SIG-M5 treated with dmso at 0.1 percent for 504 hours (cell line): ENCODE measurements around the gene DENND2A.
"Not testable (repeated sequence)": the region's sequence is repeated elsewhere in the genome, so short reads cannot be mapped to it uniquely, and the experiment has no call there.

Experiments
- DNase-seq: peaks from one replicate; lab custom pipeline; 2025; ENCODE audit not compliant: unreplicated experiment; lab: John Stamatoyannopoulos, UW

The DENND2A gene

DNA sequence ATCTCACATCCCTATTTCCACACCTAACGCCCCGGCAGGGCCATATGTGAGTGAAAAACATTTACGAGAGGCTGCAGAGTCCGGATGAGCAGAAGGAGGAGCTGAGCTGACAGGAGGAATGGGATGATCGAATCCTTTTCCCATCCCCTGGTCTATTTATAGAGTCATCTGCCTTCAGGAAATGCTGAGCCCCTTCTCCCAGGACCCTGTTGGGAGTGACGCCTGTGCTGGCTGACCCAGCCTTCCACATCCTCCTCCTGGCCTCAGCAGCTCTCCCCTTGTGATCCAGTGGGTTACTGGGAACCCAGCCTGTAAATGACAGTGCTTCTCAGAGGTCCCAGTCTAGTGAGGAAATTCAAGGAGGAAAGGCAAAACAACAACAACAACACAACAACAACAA is 16.6 kb downstream of the DENND2A start:
- DNase-seq = no peak

DNA sequence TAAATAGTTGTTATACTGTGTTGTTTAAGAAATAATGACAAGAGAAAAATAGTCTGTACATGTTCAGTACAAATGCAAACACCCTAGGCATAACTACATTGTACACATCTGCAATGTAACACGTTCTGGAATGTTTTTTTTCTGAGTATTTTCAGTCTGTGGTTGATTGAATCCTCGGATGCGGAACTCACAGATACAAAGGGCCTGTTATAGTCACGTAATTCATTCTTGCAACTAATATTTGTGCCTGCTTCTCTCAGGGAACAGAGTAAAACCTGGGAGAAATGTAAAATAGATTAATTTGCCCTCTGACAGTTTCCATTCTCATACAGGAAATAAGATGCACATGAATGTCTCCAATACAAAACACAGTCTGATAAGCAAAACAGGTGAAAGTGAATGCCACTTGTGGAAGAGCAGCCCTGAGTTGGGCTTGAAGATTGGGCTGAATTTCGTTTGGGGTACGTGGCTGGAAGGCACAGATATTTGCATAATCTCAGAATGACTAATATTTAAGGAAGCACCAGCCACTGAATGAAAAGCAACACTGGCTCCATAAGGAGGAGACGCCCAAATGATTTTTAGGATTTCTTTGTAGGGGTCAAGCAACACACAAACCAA is 19.1 kb downstream of the DENND2A start:
- DNase-seq = no peak

DNA sequence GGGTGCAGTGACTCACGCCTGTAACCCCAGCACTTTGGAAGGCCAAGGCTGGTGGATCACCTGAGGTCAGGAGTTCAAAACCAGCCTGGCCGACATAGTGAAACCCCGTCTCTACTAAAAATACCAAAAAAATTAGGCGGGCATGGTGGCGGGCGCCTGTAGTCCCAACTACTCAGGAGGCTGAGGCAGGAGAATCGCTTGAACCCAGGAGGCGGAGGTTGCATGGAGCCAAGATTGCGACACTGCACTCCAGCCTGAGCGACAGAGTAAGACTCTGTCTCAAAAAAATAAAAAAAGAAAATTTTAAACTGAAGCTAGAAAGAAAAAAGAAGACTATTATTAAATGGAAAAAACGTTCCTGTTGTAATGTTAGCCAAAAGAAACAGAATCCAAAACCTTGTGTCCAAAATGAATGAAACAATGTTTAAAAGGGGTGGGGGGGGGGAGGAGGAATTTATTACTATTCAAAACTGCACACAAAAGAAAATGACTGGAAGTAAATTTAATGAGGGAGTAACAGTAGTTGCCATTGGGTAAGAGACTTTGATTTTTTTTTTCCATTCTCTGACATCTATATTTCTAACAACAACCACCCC is 20.6 kb downstream of the DENND2A start:
- not testable (repeated sequence) for DNase-seq

DNA sequence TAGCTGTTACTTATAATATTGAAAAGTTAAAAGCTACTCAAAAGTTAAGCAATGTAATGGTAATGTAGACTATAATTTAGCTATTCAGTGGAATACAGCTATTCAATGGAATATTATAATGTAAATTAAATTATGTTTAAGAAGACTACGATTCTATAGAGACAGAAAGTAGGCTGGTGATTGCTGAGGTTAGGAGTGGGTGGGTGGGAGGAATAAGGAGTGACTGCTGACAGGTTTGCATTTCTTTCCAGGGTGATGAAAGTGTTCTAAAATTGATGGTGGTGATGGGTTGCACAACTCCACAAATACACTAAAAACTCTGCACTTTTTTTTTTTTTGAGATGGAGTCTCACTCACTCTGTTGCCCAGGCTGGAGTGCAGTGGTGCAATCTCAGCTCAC is 21.4 kb downstream of the DENND2A start:
- DNase-seq = no peak

DNA sequence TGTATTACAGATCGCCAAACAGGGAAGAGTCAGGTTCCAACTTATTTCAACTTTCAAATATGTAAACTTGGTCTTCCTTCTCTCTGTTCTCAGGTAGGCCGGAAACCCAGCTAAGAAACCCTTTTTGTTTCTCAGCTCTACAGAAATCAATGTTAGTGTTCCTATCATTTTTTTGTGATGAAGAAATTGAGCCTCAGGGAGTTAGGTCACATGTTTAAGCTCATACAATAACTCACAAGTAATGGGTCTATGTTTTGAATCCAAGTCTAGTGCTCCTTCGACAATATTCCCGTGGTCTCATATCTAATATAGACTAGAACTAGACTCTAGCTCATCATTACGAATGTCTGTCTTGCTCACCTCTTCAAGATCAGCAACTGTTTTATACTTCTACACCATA is 22.3 kb downstream of the DENND2A start:
- no peak for DNase-seq

DNA sequence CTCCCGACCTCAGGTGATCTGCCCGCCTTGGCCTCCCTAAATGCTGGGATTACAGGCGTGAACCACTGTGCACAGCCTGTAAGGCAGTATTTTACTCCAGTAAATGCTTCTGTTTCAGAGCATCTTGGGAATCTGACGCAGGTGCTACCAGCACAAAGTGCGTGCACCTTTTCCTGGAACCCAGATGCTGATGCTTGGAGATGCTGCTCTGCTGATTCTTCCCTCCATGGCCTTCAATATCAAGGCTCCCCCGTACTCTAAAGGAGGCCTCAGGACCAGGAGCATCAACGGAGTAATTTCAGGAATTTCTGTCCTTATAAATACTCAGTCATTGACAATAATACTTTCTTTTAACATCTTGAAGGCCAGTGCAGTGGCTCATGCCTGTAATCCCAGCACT is 23.5 kb downstream of the DENND2A start:
- no peak for DNase-seq

DNA sequence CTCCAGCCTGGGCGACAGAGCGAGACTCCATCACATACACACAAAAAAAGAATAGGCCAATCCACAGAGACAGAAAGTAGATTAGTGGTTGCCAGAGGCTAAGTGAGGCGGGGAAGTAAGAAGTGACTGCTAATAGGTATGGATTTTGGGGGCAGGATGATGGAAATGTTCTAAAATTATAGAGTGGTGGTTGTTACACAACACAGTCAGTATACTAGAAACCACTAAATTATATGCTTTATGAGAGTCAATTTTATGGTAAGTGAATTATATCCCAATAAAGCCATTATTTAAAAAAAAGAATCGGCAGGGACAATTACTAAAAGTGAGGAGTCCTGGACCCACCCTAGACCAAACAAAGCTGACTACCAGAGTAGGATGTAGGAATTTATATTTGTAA is 24.3 kb downstream of the DENND2A start:
- no peak for DNase-seq

DNA sequence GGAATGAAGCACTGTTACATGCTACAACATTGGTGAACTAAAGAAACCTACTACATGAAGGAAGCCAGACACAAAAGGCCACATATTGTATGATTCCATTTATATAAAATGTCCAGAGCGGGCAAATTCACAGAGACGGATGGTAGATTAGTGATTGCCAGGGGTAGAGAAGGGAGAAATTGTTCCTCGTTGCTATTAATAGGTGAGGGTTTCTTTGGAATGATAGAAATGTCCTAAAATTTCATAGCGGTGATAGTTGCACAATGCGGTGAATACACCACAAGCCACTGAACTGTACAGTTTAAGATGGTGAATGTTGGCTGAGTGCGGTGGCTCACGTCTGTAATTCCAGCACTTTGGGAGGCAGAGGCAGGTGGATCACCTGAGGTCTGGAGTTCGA is 29.0 kb downstream of the DENND2A start:
- DNase-seq = no peak

DNA sequence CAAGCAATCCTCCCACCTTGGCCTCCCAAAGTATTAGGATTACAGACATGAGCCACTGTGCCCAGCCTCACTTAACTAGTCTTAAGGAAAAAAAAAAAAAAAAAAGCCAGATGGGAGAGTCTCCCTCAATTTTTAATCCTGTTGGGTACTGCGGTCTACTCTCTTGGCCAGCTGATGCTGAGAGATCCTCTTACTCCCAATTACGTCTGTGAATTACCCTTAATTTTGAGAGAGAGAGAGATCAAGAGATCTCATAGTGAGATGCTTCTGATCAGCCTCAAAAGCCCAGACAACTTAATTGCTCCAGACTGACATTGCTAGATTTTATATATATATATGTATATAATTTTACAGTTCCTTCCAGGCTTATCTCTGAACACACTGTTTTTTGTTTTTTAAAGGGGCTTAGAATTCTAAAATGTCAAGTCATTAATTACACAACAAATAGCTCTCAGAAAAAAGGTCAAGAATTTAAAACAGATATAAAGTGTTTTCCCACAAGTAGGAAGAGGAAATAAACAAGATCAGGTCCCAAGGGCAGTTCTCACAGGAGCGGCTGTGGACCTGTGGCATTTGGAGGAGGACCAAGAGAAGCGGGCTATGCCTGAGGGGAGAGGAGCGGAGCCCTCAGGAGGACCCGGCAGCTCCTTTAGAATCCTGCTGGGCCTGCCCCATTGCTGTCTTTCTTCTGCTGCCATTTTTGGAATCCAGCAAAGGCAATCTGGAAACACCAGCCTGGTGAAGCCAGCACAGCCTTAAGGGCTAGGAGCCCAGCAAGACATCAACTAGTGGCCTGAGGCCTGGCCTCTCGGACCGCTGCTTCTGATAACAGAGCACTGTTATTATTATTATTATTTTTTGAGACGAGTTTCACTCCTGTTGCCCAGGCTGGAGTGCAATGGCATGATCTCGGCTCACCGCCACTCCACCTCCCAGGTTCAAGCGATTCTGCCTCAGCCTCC is 30.1 kb downstream of the DENND2A start:
- no peak for DNase-seq

DNA sequence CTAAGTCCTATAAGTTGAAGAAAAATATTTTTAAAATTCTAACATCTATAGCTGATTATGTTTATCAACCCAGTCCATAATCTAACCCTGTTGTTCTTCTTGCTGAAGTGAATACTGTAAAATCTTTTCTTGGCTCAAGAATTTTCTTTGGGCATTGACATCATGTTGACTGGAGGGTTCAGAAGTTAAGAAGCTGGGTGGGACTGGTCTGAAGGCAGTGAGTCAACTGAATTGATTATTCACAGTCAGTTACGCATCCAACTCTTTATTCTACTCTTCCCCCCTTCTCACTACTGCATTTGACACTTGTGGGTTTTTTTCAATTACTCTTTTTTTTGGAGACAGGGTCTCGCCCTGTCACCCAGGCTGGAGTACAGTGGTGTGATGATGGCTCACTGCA is 31.0 kb downstream of the DENND2A start:
- DNase-seq = no peak

DNA sequence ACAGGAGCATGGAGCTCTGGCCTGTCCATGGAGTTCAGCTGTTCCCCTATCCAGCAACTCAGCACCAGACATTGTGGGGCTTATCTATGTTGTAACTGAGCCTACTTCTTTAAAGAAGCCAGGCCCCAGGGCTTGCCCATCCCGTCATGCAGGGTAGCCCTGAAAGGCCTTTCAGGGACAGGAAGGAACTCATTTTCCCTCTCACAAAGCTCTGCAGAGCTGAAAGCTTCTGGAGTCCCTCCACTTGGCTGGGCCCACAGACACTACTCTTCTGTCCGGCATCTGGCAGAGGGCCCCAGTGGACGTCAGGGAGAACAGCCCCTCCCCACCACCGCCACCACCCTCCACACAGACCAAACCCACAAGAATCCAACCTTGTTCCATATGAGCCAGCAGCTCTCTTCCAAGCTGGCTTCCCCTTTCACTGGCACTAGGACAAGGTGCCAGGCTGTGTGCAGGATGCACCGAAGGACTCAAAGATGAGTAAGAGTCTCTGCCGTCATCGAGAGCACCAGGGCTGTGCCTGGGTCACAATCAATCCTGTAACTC is 33.1 kb downstream of the DENND2A start:
- DNase-seq = no peak

DNA sequence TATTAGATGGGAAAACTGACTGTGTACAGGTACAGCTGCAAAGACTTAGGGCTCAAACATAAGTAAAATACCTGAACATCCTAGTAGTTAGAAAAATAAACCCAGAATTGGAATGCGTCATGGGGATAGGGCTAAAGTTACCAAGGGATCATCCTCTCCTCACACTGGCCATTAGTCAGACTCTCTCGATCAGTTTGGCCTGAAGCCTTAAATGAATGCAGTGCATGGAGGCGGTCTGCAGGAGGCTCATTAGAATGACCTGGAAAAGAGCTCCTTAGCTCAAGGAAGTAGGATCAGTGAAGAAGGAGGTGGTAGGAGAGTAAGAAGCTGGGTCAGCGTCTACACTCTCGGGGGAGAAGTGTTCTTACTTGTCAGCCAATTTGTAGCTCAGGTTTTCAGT is 35.3 kb downstream of the DENND2A start:
- no peak for DNase-seq

DNA sequence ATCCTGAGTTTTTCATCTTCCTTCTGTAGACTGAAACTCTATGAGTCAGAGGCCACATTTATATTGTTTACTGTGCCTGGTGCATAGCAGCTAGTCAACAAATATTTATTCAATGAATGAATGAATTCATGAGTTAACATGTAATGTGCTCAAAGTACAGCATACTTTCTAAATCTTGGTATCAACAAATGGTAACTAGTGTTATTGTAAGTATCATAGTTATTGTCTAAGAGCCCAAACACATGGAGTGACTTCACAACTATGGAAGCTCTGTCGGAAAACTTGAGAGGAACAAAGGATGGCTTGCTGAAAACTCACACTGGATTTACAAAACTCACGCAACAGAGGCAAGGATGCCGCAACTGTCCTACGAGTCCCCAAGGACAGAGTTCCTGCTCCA is 35.9 kb downstream of the DENND2A start:
- no peak for DNase-seq

DNA sequence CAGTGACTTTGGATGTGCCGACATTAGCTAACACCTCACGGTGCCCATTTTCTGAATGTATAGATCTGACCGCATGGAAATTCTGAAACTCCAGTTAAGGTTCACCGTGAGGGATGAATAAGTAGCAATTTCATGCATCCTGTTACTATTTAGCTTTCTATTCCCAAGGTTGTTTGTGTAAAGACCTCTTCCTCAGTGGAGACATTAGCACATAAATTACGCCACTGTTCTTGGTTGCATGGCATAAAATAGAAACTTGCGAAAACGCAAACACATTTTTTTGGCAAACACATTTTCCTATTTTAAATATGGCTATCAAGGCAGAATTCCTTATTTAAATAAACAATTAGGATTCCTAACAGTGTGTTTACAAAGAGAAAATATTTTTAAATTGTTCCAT is 36.5 kb downstream of the DENND2A start:
- no peak for DNase-seq

DNA sequence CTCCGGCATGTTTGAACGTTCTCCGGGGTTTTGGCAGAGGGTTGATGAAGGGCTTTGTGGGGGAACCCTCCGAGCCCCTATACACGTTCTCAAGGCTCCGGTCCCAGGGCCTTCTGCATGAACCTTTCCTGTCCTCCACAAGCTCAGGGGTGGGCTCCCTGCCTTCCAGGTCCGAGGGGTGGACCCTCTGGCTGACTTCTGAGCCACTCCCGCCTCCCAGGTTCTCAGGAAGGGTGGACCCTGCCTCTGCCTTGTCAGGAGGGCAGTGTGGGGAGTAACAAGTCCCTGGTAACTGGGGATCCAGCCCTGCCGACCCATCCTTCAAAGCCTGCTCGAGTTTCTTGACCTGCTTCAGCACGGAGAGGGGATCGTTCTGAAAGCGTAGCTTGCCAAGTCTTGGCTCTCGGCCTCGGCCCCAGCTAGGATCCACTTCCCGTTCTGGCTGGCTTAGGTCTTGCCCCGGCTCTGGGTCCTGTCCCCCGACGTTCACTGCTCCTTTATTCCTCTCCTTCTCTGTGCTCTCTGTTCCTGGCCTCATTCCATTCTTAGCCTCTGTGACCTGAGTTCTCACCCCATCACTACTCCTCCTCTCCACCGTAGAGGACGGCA is 38.9 kb downstream of the DENND2A start:
- DNase-seq = no peak

DNA sequence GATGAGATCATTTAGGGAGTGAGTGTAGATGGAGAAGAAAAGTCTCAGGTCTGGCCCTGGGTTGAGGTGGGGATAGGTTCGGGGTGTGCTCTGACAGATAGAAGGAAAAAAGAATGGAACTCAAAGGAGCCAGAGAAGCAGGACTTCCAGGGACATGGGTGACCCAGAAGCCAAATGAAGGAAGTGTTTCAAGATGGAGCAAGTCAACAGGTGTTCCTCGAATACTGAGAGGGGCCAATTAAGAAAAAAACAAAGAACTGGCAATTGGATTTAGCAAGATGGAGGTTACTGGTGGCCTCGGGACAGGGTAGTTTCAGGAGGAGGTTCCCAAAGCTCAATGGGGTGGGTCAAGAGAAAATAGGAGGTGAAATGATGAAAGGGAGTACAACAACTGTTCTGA is 40.3 kb downstream of the DENND2A start:
- DNase-seq = no peak

DNA sequence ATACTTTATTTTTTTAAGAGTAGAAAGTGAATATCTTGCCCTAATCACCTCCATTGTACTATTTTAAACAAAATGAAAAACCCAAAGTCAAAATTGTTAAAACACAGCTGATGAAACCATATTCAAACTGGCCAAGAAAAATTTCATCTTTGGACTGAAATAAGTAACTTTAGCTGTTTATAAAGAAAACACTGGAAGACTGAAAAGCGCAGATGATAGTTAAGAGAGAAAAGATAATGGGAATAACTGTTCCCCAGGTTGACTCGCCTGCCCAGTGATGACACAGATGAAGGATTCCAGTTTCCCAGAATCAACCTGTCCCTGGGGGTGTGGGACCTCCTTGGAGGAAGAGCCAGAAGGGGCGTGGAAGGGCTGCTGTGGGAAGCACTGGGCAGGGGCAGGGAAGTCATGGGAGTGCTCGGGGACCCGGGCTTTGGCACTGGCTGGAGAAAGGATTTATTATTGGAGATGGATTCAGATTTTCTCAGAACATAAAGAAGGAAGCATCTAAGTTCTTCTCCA is 43.1 kb downstream of the DENND2A start:
- DNase-seq = no peak

DNA sequence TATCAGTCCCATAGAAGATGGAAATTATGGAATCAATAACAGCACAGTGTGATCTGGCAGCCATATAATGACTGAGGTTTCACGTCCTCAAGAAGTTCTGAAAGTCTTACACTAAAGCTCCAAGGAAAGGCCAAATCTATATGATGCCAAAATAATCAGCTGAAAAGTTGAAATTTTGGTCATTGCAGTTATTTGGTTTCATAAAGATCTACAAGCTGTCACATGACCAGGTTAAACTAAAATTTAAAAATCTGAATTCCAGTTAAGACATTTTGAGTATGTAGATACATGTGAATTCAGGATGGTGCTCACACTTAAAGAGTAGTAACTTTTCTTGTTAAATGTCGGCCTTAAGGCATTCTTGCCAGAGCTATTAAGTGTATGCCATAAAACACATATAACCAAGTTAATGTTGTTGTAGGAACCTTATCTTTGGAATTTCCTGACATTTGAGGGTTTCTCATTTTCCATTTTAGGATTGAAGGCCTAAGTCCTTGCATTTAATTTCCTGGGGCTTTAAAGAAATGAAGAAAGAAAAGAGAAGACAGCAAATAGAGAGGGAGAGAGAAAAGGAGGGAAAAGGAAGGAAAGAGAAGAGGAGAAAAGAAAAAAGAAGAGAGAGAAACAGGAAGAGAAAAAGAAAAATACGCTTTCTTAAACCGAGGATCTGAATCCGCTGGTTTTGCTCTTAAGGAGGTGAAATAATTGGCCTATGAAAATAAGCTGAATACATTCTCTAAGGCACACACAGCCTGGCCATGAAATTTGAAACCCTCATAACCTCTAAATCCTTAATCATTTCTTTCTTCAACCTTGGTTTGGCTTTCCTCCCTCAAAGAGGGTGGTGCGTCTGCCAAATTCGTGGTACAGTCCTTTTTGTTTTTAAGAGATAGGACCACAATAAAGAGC is 43.8 kb downstream of the DENND2A start:
- no peak for DNase-seq

DNA sequence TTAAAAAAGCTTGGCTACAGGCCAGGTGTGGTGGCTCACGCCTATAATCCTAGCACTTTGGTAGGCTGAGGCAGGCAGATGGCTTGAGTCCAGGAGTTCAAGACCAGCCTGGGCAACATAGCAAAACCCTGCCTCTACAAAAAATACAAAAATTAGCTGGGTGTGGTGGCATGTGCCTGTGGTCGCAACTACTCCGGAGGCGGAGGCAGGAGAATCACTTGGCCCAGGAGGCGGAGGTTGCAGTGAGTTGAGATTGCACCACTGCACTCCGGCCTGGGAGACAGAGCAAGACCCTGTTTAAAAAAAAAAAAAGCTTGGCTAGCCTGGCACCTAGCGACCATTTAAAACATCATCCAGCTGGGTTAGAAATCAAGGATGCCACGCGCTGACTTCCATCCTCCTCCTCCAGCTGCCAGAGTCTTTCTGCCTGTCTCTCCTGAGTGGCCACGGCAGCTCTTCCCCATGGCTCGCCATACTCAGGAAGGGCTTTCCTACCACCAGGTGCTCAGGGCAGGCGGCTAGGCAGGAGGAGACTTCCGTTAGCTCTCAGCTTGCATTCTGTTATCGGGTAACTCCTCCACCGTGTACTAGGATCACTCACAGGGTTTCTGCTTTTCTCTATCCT is 45.0 kb downstream of the DENND2A start:
- DNase-seq = no peak
